T-helper 2 cell treated with Interferon-gamma antibody and Interleukin-4, amounts not matched to agents 100 ng/mL and 5 ng/mL, for 36 hours (primary cell): ENCODE measurements around the gene ZC3H6. TPM values are rescaled to one million over a fixed set of nuclear protein-coding genes. Genes with fewer than 3 reads are reported as not detected.

Experiments
- intact Hi-C: fragments of 100-400 bp; cut with micrococcal nuclease; formaldehyde crosslinking; loops from one replicate; pipeline ENCODE4 v1.15.1; 2023
- total RNA-seq: library from RNA; stranded (reverse); gene quantifications from 2 replicates; pipeline ENCODE4 v1.2.3, GENCODE V29; 2022

ZC3H6 gene
- 8.6 and 9.2 TPM in 2 replicates for total RNA-seq

- intact Hi-C loops, result loop anchor here (1.0 to 5.0 kb wide), 7 partner anchors 16 to 307 kb away; partner anchors contain the start of genes CHCHD5, POLR1B, TMEM87B and ZC3H8
Measured at GRCh38 chr2:112275311-112275886, at the start of gene ZC3H6. ZC3H6 (plus strand) TSS chr2:112275597; CDS start chr2:112275995, 398 bp downstream.

- intact Hi-C loops, result no loop called here
Measured at GRCh38 chr2:112229348-112229747, 46.0 kb upstream of the ZC3H6 start.

GRCh38 chr2:112230371-112230770 lies 45.0 kb upstream of the ZC3H6 start:
- intact Hi-C loops, result no loop called here

- intact Hi-C loops, result no loop called here
Measured at GRCh38 chr2:112239862-112240261, 35.5 kb upstream of the ZC3H6 start.

GRCh38 chr2:112242384-112242783 lies 33.0 kb upstream of the ZC3H6 start:
- intact Hi-C loops, result no loop called here

- intact Hi-C loops, result no loop called here
Measured at GRCh38 chr2:112243233-112243632, 32.2 kb upstream of the ZC3H6 start.

- intact Hi-C loops, result no loop called here
Measured at GRCh38 chr2:112244854-112245253, 30.5 kb upstream of the ZC3H6 start.

GRCh38 chr2:112251271-112251670 lies 24.1 kb upstream of the ZC3H6 start:
- intact Hi-C loops, result loop anchor here (10.0 kb wide), 2 partner anchors 366 to 394 kb away; partner anchors contain the start of genes ANAPC1 and SLC20A1

- intact Hi-C loops, result loop anchor here (10.0 kb wide), 2 partner anchors 369 to 391 kb away; partner anchors contain the start of genes ANAPC1 and SLC20A1
Measured at GRCh38 chr2:112253261-112253815, 22.1 kb upstream of the ZC3H6 start.

GRCh38 chr2:112254466-112255240 lies 20.7 kb upstream of the ZC3H6 start, which contains the start of gene ZC3H8:
ZC3H8 (minus strand) TSS chr2:112255042; CDS start chr2:112254981, 61 bp downstream.
- intact Hi-C loops, result loop anchor here (1.0 to 10.0 kb wide), 8 partner anchors 21 to 390 kb away; partner anchors contain the start of genes ANAPC1, CHCHD5, POLR1B and SLC20A1

- intact Hi-C loops, result loop anchor here (1.0 to 10.0 kb wide), 7 partner anchors 19 to 389 kb away; partner anchors contain the start of genes ANAPC1, CHCHD5, POLR1B and SLC20A1
Measured at GRCh38 chr2:112255875-112256274, 19.5 kb upstream of the ZC3H6 start.

- intact Hi-C loops, result loop anchor here (5.0 to 10.0 kb wide), 4 partner anchors 286 to 388 kb away; partner anchors contain the start of genes ANAPC1, CHCHD5, POLR1B and SLC20A1
Measured at GRCh38 chr2:112256654-112257053, 18.7 kb upstream of the ZC3H6 start.

- intact Hi-C loops, result loop anchor here (5.0 to 10.0 kb wide), 4 partner anchors 285 to 387 kb away; partner anchors contain the start of genes ANAPC1, CHCHD5, POLR1B and SLC20A1
Measured at GRCh38 chr2:112257575-112257974, 17.8 kb upstream of the ZC3H6 start.

GRCh38 chr2:112259509-112260294 lies 15.7 kb upstream of the ZC3H6 start:
- intact Hi-C loops, result loop anchor here (1.0 to 10.0 kb wide), 7 partner anchors 16 to 385 kb away; partner anchors contain the start of genes ANAPC1, CHCHD5, POLR1B and SLC20A1

GRCh38 chr2:112260295-112260625 lies 15.1 kb upstream of the ZC3H6 start:
- intact Hi-C loops, result no loop called here

- intact Hi-C loops, result no loop called here
Measured at GRCh38 chr2:112262876-112263275, 12.5 kb upstream of the ZC3H6 start.

GRCh38 chr2:112268547-112268946 lies 6.8 kb upstream of the ZC3H6 start:
- intact Hi-C loops, result no loop called here

- intact Hi-C loops, result no loop called here
Measured at GRCh38 chr2:112272669-112273068, 2.7 kb upstream of the ZC3H6 start.

GRCh38 chr2:112273349-112273748 lies 2.0 kb upstream of the ZC3H6 start:
- intact Hi-C loops, result no loop called here

- intact Hi-C loops, result loop anchor here (1.0 to 5.0 kb wide), 7 partner anchors 17 to 306 kb away; partner anchors contain the start of genes CHCHD5, POLR1B, TMEM87B and ZC3H8
Measured at GRCh38 chr2:112275887-112276773, 733 bp downstream of the ZC3H6 start.
